ENCODE results near the gene EML3. TPM values are rescaled to one million over a fixed set of nuclear protein-coding genes. Genes with fewer than 3 reads are reported as not detected.
"Not testable (repeated sequence)": the region's sequence is repeated elsewhere in the genome, so short reads cannot be mapped to it uniquely, and the experiment has no call there.

EML3 gene
- total and polyA plus RNA-seq, 9 donors: 29.9 to 138 (median 94.4) TPM

- H3K27ac ChIP-seq: no peak overlapping the region
- H3K36me3 ChIP-seq: no peaks in the 10 kb centered on the region
These were observed 19.6 kb downstream of the EML3 start for GRCh38 chr11:62592989-62593421.

DNA sequence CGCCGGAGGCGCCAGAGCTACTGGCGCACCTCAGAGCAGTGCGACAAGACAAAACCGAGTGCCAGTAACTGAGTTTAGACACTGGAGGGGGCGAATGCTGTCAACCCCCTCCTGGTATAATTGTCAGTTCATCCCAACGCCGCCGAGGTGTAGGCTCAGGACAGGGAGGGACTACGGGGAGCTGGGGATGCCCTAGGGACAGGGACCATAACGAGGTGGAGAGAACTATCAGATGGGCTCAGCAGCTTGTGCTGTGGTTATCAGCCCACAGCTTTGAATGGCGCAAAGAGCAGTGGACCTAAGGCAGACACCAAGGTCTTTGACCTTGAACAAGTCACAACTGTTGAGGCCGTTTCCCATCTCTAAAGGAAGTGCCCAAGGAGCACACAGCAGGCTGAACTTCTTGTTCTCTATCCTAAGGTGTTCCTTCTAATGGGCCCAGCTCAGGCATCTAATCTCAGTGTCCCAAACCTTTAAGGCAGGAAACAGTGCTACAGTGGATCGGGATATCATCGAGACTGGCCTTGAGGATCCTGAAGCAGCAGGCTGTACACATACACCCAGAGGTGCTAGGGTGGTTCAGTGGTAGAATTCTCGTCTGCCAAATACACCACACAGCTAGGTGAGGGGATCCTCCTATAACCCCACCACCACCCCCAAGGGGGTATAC is 20.3 kb downstream of the EML3 start:
- TF ChIP-seq POLR2A (IDR thresholded peaks at IDR 0.05): no peak
- no peak for TF ChIP-seq EP300 (IDR thresholded peaks at IDR 0.05)
- no peak for TF ChIP-seq CTCF (IDR thresholded peaks at IDR 0.05)
- Histone ChIP-seq H3K36me3 (no peaks in the 10 kb centered on the region), H3K4me1 (ENCODE audit: insufficient read depth) (peaks cover 3% of the 10 kb centered on the region), H3K27me3 (no peaks in the 10 kb centered on the region), H3K4me3 (peak overlapping the region; percentile 86), H3K9me3 (no peaks in the 10 kb centered on the region), H3K27ac (peak overlapping the region; percentile 80 to 88)
- no peak for DNase-seq
- WGBS, 3 donors: 4 to 8% (median 7%) methylated on average over 17 of the region's 17 CpGs
- intact Hi-C loops (cut with DNase I): loop anchor here in 1 of 4 donors (10.0 kb wide), 1 partner anchor 103 kb away; no protein-coding TSS in a partner anchor

More at GRCh38 chr11:62592989-62593421, 19.6 kb downstream of the EML3 start:
- Histone ChIP-seq H3K4me1 (ENCODE audit: insufficient read depth) (peaks cover 3% of the 10 kb centered on the region), H3K9me3 (no peaks in the 10 kb centered on the region), H3K27me3 (no peaks in the 10 kb centered on the region), H3K4me3 (no peak overlapping the region)
- intact Hi-C loops (cut with DNase I): loop anchor here in 1 of 4 donors (10.0 kb wide), 1 partner anchor 102 kb away; no protein-coding TSS in a partner anchor
- TF ChIP-seq POLR2A (IDR thresholded peaks at IDR 0.05): no peak
- TF ChIP-seq EP300 (IDR thresholded peaks at IDR 0.05): no peak
- TF ChIP-seq CTCF (IDR thresholded peaks at IDR 0.05): no peak
- peak in 1 of 5 donors; percentile 17 for DNase-seq
- 63 to 73% (median 69%) methylated on average over 8 of the region's 8 CpGs for WGBS, 3 donors

- peak; percentile 93 to 97 (median 95) for DNase-seq
- Histone ChIP-seq H3K27me3 (no peaks in the 10 kb centered on the region), H3K9me3 (no peaks in the 10 kb centered on the region), H3K4me1 (ENCODE audit: insufficient read depth) (peaks cover 3% of the 10 kb centered on the region), H3K27ac (peak within 1 kb of the TSS; percentile 80 to 88), H3K36me3 (no peaks in the 10 kb centered on the region), H3K4me3 (peak within 1 kb of the TSS; percentile 86)
- intact Hi-C loops (cut with DNase I): loop anchor here in 1 of 4 donors (10.0 kb wide), 1 partner anchor 103 kb away; no protein-coding TSS in a partner anchor
- 0% methylated on average over 58 of the region's 58 CpGs for WGBS, 3 donors
- TF ChIP-seq CTCF (IDR thresholded peaks at IDR 0.05) (no peak), EP300 (IDR thresholded peaks at IDR 0.05) (peak; percentile 5), POLR2A (IDR thresholded peaks at IDR 0.05) (peak; percentile 91)
These were observed 21.0 kb downstream of the EML3 start, which contains the start of gene TUT1 for GRCh38 chr11:62591448-62592145. TSS of gene TUT1 (minus strand) at chr11:62591523. CDS start at chr11:62591485, 38 bp downstream.

DNA sequence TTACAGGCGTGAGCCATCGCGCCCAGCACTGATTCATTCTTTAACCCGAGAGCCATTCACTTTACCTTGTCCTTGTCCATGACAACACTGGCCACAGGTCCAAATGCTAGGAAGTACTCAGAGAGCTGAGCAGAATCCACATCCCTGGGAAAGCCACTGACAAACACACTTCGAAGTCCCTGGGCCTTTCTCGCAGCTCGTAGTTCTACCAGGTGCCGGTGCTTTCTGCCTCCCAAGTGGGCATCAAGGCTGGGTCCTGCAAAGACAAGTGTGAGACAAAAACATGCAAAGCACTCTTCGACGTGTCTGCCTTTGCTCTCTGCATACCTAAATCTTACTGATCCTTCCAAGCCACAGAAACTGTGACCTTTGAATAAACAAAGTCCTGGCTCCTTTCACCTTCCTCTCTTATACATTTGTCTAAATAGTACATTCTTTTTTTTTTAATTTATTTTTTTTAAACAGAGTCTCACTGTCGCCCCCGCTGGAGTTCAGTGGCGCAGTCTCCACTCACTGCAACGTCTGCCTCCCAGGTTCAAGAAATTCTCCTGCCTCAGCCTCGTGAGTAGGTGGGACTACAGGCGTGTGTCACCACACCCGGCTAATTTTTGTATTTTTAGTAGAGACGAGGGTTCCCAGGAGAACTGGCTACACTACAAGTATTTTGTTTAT is 23.5 kb downstream of the EML3 start:
- Histone ChIP-seq H3K4me3 (no peak overlapping the region), H3K4me1 (ENCODE audit: insufficient read depth) (peaks cover 3% of the 10 kb centered on the region), H3K36me3 (no peaks in the 10 kb centered on the region), H3K27me3 (no peaks in the 10 kb centered on the region), H3K27ac (no peak overlapping the region), H3K9me3 (no peaks in the 10 kb centered on the region)
- no peak for TF ChIP-seq EP300 (IDR thresholded peaks at IDR 0.05)
- TF ChIP-seq POLR2A (IDR thresholded peaks at IDR 0.05): no peak
- no peak for TF ChIP-seq CTCF (IDR thresholded peaks at IDR 0.05)
- 62 to 65% (median 63%) methylated on average over 18 of the region's 18 CpGs for WGBS, 3 donors
- intact Hi-C loops (cut with DNase I): no loop called here
- peak in 2 of 5 donors; percentile 14 to 29 for DNase-seq

- H3K9me3 ChIP-seq; H3K36me3 ChIP-seq; H3K4me3 ChIP-seq; H3K27ac ChIP-seq; H3K27me3 ChIP-seq; H3K4me1 ChIP-seq (ENCODE audit: insufficient read depth); intact Hi-C loops (cut with DNase I): not testable (repeated sequence)
- 93 to 97% (median 96%) methylated on average over 7 of the region's 7 CpGs for WGBS, 3 donors
- peak in 2 of 5 donors; percentile 6 to 8 for DNase-seq
These were observed 27.2 kb downstream of the EML3 start for GRCh38 chr11:62585356-62585755.

GRCh38 chr11:62581735-62582134 is 30.8 kb downstream of the EML3 start:
- DNase-seq; H3K4me3 ChIP-seq; H3K27ac ChIP-seq; H3K4me1 ChIP-seq (ENCODE audit: insufficient read depth); H3K9me3 ChIP-seq; H3K36me3 ChIP-seq; intact Hi-C loops (cut with DNase I); H3K27me3 ChIP-seq: not testable (repeated sequence)
- 87 to 96% (median 94%) methylated on average over 4 of the region's 4 CpGs for WGBS, 3 donors

All from ovary (tissue), 9 donors.